NCI-H446 (cell line): ENCODE measurements around the gene CHD5.

Experiments
- DNase-seq, 2 experiments: peaks; one replicate each; lab custom pipeline; 2025; lab: John Stamatoyannopoulos, UW

CHD5 gene

GRCh38 chr1:6099297-6099696 lies 80.8 kb downstream of the CHD5 start:
- DNase-seq = no peak

- no peak for DNase-seq
These were observed 81.6 kb downstream of the CHD5 start for GRCh38 chr1:6098303-6099215.

- no peak for DNase-seq
These were observed 82.3 kb downstream of the CHD5 start for GRCh38 chr1:6097824-6098223.

DNA sequence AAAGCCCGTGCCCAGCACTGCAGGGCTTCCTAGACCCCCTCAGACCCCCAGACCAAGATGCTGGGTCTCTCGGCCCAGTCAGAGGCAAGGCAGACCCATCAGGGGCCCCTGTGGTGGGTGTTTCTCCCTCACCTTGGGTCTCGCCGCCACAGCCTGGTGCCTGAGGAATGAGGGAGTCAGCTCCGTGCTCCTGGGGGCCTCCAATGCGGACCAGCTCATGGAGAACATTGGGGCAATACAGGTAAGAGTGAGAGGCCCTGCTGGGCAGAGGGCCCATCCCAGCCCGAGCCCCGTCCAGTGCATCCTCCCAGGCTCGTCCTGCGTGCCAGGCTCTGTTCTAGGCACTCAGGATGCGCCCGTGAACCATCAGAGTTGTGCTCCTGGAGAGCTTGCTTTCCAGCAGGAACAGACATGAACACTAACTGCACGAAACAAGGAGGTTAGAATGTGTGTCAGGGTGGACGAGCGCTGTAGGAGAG lies 83.0 kb downstream of the CHD5 start:
- DNase-seq = no peak

GRCh38 chr1:6096243-6097116 lies 83.6 kb downstream of the CHD5 start:
- DNase-seq = no peak

DNA sequence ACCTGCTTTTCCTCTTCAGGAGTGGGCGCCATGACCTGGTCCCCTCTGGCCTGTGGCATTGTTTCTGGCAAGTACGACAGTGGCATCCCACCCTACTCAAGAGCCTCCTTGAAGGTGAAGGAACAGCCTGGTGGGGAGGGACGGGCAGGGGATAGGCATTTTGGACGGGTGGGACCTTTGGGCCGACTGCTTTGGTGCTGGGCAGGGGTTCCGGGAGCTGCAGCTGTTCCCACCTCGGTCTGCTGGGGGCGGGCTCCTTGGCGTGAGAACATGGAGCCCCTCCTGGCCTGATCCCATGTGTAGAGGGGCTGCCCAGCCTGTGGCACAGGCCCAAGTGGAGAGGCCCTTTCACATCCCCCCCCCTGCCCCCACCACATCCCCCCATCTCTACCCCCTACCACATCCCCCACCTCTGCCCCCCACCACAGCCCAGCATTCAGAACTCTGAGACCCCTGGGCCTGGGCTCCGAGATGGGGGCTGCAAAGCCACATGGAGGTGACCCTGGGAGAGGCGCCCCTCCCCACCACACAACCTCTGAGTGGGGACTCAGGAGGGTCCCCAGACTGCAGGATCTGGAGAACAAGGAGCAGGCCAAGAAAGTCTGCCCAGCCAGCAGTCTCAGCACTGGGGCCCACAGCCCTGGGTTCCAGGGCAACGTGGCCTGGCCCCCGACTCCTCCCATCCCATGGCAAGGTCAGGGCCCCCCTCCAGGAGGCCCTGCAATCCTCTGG lies 84.4 kb downstream of the CHD5 start:
- DNase-seq = no peak

- DNase-seq = no peak
These were observed 85.2 kb downstream of the CHD5 start for GRCh38 chr1:6094801-6095505.

DNA sequence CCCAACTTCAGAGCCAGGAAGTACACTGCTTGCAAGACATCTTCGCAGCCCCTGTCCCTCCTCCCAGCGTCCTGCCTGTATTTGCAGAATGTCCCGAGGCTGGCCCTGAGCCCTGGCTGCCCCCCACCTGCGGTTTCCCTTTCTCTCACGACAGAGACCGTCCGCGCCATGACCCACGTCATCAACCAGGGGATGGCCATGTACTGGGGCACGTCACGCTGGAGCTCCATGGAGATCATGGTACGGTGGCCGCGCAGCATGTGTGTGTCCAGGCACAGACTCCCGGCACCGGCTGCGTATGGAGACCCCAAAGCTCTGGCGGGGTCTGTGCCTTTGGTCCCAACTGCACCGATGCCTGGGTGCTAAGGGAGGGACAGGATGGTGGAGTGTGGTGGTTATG lies 85.9 kb downstream of the CHD5 start:
- DNase-seq = no peak

DNA sequence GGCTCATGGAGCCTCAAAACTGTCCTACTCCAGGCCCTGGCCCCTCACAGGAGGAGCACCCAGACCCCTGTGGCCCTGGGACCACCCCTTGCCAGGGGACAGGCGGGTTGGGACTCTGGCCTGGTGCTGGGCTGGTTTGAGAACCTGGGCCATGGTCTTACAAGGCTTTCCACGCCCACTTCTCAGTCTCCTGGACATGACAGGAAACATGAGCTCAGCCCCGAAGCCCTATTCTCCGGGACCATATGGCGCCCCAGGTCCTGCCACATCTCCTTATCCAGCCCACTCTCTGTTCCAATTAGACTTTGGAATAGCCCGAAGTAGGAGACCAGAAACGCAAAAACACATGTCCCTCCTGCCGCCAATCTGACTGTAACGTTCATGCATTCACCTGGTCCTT lies 86.5 kb downstream of the CHD5 start:
- peak in 1 of 2 experiments; percentile 17 for DNase-seq

DNA sequence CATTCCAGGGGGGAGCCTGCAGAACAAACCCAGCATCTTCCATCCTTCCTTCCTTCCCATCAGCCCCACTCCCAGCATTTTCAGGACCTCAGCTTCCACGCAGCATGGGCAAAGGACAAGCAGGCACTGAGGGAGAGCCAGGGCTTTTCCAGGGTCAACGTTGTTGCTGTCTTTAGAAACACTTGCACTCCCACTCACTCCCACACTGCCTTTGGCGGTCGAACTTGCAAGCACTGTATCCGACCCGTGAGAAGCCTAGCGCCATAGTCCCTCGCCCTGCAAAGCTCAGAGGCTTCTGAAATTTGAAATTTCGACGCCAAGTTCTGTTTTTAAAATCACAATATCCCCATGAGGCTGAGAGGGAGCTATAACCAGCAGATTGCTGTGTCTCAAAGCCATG lies 87.0 kb downstream of the CHD5 start:
- DNase-seq = no peak

- no peak for DNase-seq
These were observed 87.9 kb downstream of the CHD5 start for GRCh38 chr1:6092211-6092610.

DNA sequence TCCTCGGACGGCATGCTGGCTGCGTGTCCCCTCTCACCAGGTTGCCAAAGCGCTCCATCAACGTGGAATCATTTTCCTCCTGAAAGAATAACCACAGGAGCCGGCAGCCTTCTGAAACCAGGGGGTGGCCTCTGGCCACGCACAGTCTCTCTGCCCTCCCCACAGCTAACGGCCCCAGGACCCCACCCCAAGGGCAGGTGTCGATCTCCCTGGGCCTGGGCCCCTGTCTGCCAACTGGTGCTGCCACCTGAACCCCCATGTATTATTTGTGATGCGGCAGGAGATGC lies 88.4 kb downstream of the CHD5 start:
- DNase-seq = no peak

DNA sequence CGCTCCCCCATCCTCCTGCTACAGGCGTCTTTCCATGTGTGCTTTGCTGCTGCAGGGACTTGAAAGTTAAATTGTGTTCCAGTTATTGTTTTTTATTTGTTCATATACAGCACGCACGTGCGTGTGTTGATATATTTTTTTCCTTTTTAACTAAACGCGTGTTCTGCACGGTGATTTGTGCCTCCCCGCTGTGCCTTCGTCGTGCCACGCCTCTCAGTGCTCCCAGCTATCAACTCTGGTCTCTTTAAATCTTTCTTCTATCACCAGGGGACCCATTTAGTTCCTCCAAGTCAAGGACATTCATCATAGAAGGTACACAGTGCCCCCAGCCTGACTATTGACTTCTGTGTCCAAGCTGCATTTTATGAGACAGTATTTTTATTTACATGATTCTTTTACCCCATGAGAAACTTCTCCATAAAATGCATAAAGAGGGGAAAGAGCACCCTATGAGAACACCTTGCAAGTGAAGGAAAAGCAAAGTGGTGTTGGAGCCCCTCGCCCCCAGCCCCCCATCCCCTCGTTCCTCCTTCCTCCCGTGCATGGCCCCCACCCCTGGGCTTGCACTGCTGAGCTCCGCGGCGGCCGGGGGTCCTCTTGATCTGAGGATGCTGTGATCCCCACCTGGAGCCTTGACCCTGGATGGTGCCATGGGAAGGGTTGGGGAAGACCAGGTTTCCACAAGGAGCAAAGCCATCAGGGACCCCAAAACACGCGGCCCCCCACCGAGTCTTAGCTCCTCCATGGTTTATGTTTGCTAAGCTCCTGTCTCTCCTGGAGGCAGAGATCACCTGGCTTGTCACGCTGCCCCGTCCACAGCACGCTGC lies 88.9 kb downstream of the CHD5 start:
- DNase-seq = no peak

GRCh38 chr1:6090288-6090687 lies 89.8 kb downstream of the CHD5 start:
- no peak for DNase-seq

DNA sequence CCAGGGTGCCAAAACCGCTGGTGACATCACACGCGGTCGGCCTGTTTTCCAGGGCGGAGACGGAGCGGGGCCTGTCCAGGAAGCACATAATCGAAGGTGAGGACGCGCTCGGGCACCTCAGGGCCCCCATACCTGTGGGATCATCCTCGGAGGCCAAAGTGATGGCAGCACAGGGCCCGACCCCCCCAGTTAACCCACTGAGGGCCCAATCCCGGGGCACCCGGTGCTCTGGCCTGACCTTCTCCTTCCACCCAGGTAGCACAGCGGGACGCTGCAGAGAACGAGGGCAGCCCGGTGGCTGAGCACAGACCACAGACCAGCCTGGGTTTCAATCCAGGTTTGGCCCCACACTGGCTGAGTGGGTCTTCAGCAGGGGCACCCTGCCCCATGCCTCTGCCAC lies 91.2 kb downstream of the CHD5 start:
- DNase-seq = no peak

DNA sequence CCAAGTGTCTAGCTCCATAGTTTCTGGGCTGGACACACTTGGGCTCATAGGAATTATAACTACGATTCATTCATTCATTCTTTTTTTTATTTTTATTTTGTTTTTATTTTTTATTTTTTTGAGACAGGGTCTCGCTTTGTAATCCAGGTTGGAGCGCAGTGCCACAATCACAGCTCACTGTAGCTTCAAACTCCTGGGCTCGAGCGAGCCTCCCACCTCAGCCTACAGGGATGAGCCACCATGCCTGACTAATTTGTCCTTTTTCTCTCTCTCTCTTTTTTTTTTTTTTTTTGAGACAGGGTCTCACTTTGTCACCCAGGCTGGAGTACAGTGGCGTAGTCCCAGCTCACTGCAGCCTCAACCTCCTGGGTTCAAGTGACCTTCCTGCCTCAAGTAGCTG lies 92.2 kb downstream of the CHD5 start:
- no peak for DNase-seq

DNA sequence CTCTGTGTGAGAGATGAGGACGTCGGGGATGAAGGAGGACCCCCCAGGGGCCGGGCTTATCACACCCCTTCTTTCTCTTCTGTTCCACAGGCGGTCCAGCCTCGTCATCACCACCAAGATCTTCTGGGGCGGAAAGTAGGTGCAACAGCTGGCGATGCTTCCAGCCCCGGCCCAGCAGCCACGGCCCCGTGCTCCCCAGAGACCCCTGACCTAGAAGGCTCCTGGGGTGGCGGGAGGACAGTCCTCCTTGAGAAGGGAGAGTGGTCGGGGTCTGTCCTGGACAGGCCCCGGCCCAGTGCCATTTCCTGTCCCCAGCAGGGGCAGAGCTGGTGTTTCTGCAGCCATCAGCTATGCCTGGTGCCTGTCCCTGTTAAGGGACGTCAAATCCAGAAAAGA lies 92.7 kb downstream of the CHD5 start:
- DNase-seq = no peak

DNA sequence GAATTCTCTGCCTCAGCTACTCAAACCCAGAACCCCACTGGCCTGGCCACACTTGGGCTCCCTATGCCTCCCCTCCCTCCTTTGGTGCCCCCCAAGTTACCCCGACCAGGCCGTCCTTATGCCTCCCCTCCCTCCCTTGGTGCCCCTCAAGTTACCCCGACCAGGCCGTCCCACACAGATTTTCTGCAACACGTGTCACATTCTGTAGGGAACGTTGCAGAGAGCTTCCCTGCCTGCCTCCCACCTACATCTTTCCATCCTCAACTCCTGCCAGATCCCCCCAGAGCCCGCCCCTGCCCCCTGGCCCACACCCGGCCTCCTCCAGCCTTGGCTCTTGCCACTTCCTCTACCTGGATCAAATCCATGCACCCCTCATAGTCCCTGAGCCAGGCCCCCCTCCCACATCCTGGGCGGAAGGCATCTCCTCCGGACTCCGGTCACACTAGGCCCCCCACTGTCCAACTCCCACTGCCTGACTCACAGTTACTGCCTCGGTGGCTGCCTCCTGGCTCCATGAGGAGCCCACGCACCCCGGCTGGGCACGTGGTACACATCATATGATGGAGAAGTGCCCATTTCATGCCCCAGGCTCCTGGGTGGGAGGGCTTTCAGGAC lies 93.3 kb downstream of the CHD5 start:
- DNase-seq = no peak

DNA sequence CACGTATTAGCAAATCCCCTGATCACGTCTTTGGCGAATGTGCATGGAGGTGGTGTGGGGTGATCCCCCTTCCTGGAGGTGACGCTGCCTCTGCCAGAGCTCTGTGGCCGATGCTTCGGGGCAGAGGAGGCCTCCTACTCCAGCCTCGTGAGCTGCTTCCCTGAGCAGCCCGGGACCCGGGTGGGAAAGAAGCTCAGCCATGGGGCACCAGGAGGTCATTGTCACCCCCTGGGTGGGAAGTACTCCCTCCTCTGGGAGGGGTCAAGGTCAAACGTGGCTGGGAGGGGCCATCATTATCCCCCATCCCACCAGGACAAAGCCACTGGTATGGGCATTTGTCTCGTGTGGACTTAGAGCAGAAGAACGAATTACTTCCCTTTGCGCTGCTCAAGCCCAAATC lies 93.8 kb downstream of the CHD5 start:
- no peak for DNase-seq

DNA sequence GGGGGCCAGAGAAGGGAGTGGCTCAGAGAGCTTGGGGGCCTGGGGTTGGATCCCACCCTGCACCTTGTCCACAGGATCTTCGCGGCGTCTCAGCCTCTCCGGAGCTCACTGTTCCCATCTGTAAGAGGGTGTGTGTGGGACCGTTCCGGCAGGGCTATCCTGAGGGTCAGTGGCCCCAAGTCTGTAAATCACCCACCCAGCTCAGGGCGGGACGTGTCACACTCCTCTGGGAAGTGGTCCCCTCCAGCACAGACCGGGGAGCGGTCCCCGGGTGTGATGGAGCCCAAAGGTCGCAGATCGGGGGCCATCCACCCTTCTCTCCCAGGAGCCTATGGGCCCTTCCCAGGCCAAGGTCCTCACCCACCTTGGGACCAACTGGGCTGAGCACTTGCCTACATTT lies 94.5 kb downstream of the CHD5 start:
- DNase-seq = no peak
